Activated naive CD8-positive, alpha-beta T cell treated with anti-CD3 and anti-CD28 coated beads, Interleukin-2, amount 50 U/mL, for 16 hours (primary cell): ENCODE data around the gene PSD4.

ENCODE experiments used
- DNase-seq: peaks from one replicate; pipeline ENCODE4 v3.0.0-alpha.2; 2020; ENCODE audit warnings: low read depth, low spot score

PSD4 gene

GRCh38 chr2:113183264-113183663 lies 9.5 kb downstream of the PSD4 start:
- no peak for DNase-seq

- DNase-seq, result no peak
Observed at GRCh38 chr2:113183703-113184102, 9.9 kb downstream of the PSD4 start.

- no peak for DNase-seq
Observed at GRCh38 chr2:113184531-113185230, 10.9 kb downstream of the PSD4 start.

- no peak for DNase-seq
Observed at GRCh38 chr2:113185664-113186432, 12.1 kb downstream of the PSD4 start.

- DNase-seq, result no peak
Observed at GRCh38 chr2:113186433-113186796, 12.6 kb downstream of the PSD4 start.

- DNase-seq, result no peak
Observed at GRCh38 chr2:113187771-113188170, 14.0 kb downstream of the PSD4 start.

- no peak for DNase-seq
Observed at GRCh38 chr2:113190871-113191270, 17.1 kb downstream of the PSD4 start.

- no peak for DNase-seq
Observed at GRCh38 chr2:113192459-113193100, 18.8 kb downstream of the PSD4 start.

- no peak for DNase-seq
Observed at GRCh38 chr2:113195923-113196501, 22.2 kb downstream of the PSD4 start.

- no peak for DNase-seq
Observed at GRCh38 chr2:113196839-113197238, 23.1 kb downstream of the PSD4 start.

- no peak for DNase-seq
Observed at GRCh38 chr2:113197347-113198047, 23.7 kb downstream of the PSD4 start.

GRCh38 chr2:113198048-113198789 lies 24.4 kb downstream of the PSD4 start:
- no peak for DNase-seq

GRCh38 chr2:113198790-113199612 lies 25.2 kb downstream of the PSD4 start:
- DNase-seq, result peak; percentile 64

- no peak for DNase-seq
Observed at GRCh38 chr2:113200236-113200635, 26.5 kb downstream of the PSD4 start.

- DNase-seq, result no peak
Observed at GRCh38 chr2:113200736-113201490, 27.1 kb downstream of the PSD4 start.

- no peak for DNase-seq
Observed at GRCh38 chr2:113201496-113202304, 27.9 kb downstream of the PSD4 start.

- no peak for DNase-seq
Observed at GRCh38 chr2:113202305-113203216, 28.8 kb downstream of the PSD4 start.

GRCh38 chr2:113203217-113203530 lies 29.4 kb downstream of the PSD4 start:
- no peak for DNase-seq
